Fibroblast of lung (primary cell): ENCODE data around the gene FBXO41. TPM values are rescaled to one million over a fixed set of nuclear protein-coding genes. Genes with fewer than 3 reads are reported as not detected.

ENCODE experiments used
- DNase-seq, 2 donors: peaks; one replicate each; pipeline versions ENCODE4 v3.0.0 to v3.0.0-alpha.2; 2010; ENCODE audit warnings: low read depth in 2 of 2
- H2AFZ ChIP-seq: 2 replicates; pipeline ENCODE4 v1.5.1; 2012; ENCODE audit warnings: low read length, control low read depth, inconsistent platforms
- H3K27ac ChIP-seq: 2 replicates; pipeline ENCODE4 v1.5.1; 2011; ENCODE audit warnings: low read length, control low read depth; ENCODE audit not compliant: insufficient read depth
- H3K27me3 ChIP-seq: 2 replicates; pipeline ENCODE4 v1.5.1; 2011; ENCODE audit warnings: mild to moderate bottlenecking, low read length; ENCODE audit not compliant: control insufficient read depth, insufficient read depth
- H3K36me3 ChIP-seq: 2 replicates; pipeline ENCODE4 v1.5.1; 2011; ENCODE audit warnings: low read length; ENCODE audit not compliant: control insufficient read depth, insufficient read depth
- H3K4me1 ChIP-seq: 2 replicates; pipeline ENCODE4 v1.5.1; 2011; ENCODE audit warnings: low read length; ENCODE audit not compliant: control insufficient read depth, insufficient read depth; ENCODE audit errors: extremely low read depth
- H3K4me2 ChIP-seq: 2 replicates; pipeline ENCODE4 v1.5.1; 2011; ENCODE audit warnings: low read length, control low read depth; ENCODE audit not compliant: insufficient read depth; ENCODE audit errors: extremely low read depth
- H3K4me3 ChIP-seq, 4 experiments: fragments of 200-600 bp in 1 of 4; sonication (generic) in 1 of 4; replicated peaks in 1 of 4; 2 replicates each; pipeline ENCODE4 v1.5.1; 2011 to 2016; ENCODE audit warnings: low read length in 4 of 4, low read depth in 3 of 4, mild to moderate bottlenecking in 3 of 4, control low read depth in 2 of 4, inconsistent platforms in 1 of 4, mixed read lengths in 1 of 4; ENCODE audit not compliant: insufficient read depth in 1 of 4; ENCODE audit errors: control extremely low read depth in 1 of 4
- H3K79me2 ChIP-seq: 2 replicates; pipeline ENCODE4 v1.5.1; 2012; ENCODE audit warnings: mild to moderate bottlenecking, low read length, inconsistent platforms; ENCODE audit not compliant: control insufficient read depth, insufficient read depth
- H3K9ac ChIP-seq: 2 replicates; pipeline ENCODE4 v1.5.1; 2011; ENCODE audit warnings: mild to moderate bottlenecking, low read length, control low read depth; ENCODE audit not compliant: insufficient read depth
- H3K9me3 ChIP-seq: 2 replicates; pipeline ENCODE4 v1.5.1; 2012; ENCODE audit warnings: low read depth, low read length; ENCODE audit not compliant: control insufficient read depth, insufficient read depth
- H4K20me1 ChIP-seq: 2 replicates; pipeline ENCODE4 v1.5.1; 2011; ENCODE audit warnings: low read length; ENCODE audit not compliant: control insufficient read depth, insufficient read depth; ENCODE audit errors: extremely low read depth
- EZH2 ChIP-seq: IDR thresholded peaks from 2 replicates; pipeline ENCODE4 v1.5.1; 2012; ENCODE audit warnings: low read length, control low read depth, mild to moderate bottlenecking; ENCODE audit errors: missing control alignments
- polyA plus RNA-seq, 2 donors: library from polyadenylated mRNA; depleted of rRNA in 1 of 2; stranded (reverse) in 1 of 2; unstranded in 1 of 2; fragments of >200 nt; gene quantifications; 2 replicates each; pipeline ENCODE4 v1.2.1, GENCODE V29; 2011 to 2012; ENCODE audit warnings: missing spikeins in 1 of 2
- total RNA-seq: library from RNA; depleted of rRNA; stranded (reverse); fragments of >200 nt; gene quantifications from 2 replicates; pipeline ENCODE4 v1.2.1, GENCODE V29; 2014
- TF ChIP-seq, protein P1 (sequence below), 2 donors: IDR thresholded peaks in 1 of 2; conservative IDR thresholded peaks in 1 of 2; 1 replicate in 1 of 2; 2 replicates in 1 of 2; pipeline ENCODE4 v1.5.1; 2011 to 2012; ENCODE audit warnings: low read length in 2 of 2, control low read depth in 1 of 2, inconsistent platforms in 1 of 2, low read depth in 1 of 2, mild to moderate bottlenecking in 1 of 2

The FBXO41 gene
- total and polyA plus RNA-seq, 2 donors (not counting 1 experiment from before 2014, with no cell fraction given) = 0.51 to 1.2 TPM

DNA sequence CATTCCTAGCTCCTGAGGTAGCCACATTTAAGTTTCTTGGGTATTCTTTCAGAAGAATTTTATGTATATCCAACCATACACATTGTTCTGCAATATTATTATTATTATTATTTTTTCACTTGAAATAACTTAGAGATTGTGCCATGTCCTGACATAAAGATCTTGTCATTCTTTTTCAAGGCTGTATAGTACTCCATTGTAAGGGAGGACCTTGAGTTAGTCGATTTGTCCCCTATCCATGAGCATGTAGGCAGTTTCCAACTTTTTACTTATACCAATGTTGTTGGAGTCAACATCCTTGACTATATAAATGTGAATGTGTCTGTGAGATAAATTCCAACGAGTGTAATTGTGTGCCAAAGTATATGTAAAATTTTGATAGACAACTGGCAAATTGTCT lies 10.0 kb upstream of the FBXO41 start:
- Histone ChIP-seq H3K27me3 (peaks cover 54% of the 10 kb centered on the region), H2AFZ (no peak overlapping the region), H3K9me3 (no peaks in the 10 kb centered on the region), H3K4me1 (no peaks in the 10 kb centered on the region), H3K79me2 (no peaks in the 10 kb centered on the region), H3K9ac (no peak overlapping the region), H3K27ac (no peak overlapping the region), H3K4me2 (no peak overlapping the region), H3K4me3 (no peak overlapping the region), H4K20me1 (no peaks in the 10 kb centered on the region), H3K36me3 (no peaks in the 10 kb centered on the region)
- TF ChIP-seq, protein P1, sequence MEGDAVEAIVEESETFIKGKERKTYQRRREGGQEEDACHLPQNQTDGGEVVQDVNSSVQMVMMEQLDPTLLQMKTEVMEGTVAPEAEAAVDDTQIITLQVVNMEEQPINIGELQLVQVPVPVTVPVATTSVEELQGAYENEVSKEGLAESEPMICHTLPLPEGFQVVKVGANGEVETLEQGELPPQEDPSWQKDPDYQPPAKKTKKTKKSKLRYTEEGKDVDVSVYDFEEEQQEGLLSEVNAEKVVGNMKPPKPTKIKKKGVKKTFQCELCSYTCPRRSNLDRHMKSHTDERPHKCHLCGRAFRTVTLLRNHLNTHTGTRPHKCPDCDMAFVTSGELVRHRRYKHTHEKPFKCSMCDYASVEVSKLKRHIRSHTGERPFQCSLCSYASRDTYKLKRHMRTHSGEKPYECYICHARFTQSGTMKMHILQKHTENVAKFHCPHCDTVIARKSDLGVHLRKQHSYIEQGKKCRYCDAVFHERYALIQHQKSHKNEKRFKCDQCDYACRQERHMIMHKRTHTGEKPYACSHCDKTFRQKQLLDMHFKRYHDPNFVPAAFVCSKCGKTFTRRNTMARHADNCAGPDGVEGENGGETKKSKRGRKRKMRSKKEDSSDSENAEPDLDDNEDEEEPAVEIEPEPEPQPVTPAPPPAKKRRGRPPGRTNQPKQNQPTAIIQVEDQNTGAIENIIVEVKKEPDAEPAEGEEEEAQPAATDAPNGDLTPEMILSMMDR (conservative IDR thresholded peaks at IDR 0.05 in 1 of 2, IDR thresholded peaks at IDR 0.05 in 1 of 2; ENCODE audit: low read depth in 1 of 2, low read length in 2 of 2) = no peak
- no peak for TF ChIP-seq EZH2
- DNase-seq = no peak

DNA sequence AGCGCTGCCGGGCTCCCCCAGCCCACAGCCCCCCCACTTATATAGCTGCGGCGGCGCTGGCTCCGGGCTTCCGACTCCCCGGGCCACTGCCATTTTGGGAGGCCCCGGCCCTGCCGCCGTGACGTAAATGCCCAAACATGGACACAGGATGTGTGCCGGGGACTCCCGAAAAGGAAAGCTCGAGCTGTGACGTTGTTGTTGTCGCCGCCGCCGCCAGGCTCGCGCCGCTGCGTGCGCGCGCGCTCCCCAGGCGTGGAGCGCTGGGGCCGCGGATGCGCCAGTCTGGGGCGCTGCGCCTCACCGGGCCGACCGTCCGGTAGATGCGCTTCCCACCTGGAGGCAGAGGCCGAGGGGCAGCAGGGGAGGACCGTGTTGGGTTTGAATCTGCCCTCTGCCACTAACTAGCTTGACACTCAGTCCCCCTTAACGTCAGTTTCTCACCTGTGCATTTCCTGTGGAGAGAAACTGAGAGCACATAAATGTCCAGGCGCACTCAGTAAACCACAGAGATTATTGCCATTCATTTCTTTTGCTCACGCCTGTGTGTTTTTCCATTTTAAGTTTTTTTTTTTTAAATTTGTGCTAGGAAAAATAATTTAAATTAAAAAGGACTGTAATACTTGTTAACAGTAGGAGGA lies 9.4 kb upstream of the FBXO41 start, which contains the start of gene EGR4:
EGR4 (minus strand) TSS at position 15 of the 638 bp plus-strand sequence. CDS start 231 bp downstream, outside the sequence.
- Histone ChIP-seq H3K9ac (no peak within 1 kb of the TSS), H3K27me3 (peaks cover 54% of the 10 kb centered on the region), H3K79me2 (no peaks in the 10 kb centered on the region), H3K4me2 (peak within 1 kb of the TSS; percentile 69), H3K36me3 (no peaks in the 10 kb centered on the region), H3K27ac (no peak within 1 kb of the TSS), H3K4me3 (peak within 1 kb of the TSS; percentile 22 to 48 (median 36)), H4K20me1 (no peaks in the 10 kb centered on the region), H3K9me3 (no peaks in the 10 kb centered on the region), H3K4me1 (no peaks in the 10 kb centered on the region), H2AFZ (no peak within 1 kb of the TSS)
- DNase-seq = peak; percentile 69 to 72
- TF ChIP-seq, protein P1 (conservative IDR thresholded peaks at IDR 0.05 in 1 of 2, IDR thresholded peaks at IDR 0.05 in 1 of 2; ENCODE audit: low read depth in 1 of 2, low read length in 2 of 2) = no peak
- peak; percentile 67 for TF ChIP-seq EZH2

DNA sequence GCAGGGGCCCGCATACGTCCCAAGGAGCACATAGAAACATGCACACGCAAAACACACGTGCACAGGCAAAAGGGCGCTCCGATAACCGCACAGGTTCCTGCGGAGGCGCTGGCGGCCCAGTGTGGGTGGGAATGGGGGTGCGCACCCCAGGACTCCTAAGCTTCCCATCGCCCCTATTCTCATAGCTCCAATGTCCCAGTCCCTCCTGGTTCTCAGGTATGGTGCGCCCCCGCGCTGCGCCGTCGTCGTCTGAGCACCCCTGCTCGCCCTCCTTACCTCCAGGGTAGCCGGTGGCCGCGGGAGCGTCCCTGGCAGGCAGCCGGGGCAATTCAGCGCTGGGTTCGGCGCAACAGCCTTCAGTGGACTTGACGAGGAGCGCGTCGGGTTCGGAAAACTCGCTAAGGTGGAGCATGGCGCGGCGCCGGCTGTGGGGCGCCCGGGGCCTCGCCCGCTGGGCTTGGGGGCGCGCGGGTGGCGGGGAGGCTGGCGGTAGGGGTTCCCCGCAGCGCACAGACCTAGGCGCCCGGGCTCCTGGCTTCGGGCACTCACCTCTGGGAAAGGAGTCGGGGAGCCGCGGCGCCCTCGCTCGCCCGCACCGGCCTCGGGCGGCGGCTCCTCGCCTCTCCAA lies 8.7 kb upstream of the FBXO41 start:
- Histone ChIP-seq H3K9ac (no peak overlapping the region), H3K36me3 (no peaks in the 10 kb centered on the region), H3K4me2 (peak overlapping the region; percentile 69), H3K79me2 (no peaks in the 10 kb centered on the region), H3K9me3 (no peaks in the 10 kb centered on the region), H4K20me1 (no peaks in the 10 kb centered on the region), H2AFZ (no peak overlapping the region), H3K27me3 (peaks cover 54% of the 10 kb centered on the region), H3K4me1 (no peaks in the 10 kb centered on the region), H3K27ac (no peak overlapping the region), H3K4me3 (peak overlapping the region in 3 of 4 experiments; percentile 22 to 48 (median 31))
- TF ChIP-seq EZH2 = peak; percentile 80
- TF ChIP-seq, protein P1 (conservative IDR thresholded peaks at IDR 0.05 in 1 of 2, IDR thresholded peaks at IDR 0.05 in 1 of 2; ENCODE audit: low read depth in 1 of 2, low read length in 2 of 2) = no peak
- DNase-seq = no peak
